ENCODE data around the gene TRAPPC5.

TRAPPC5 gene

GRCh38 chr19:7677669-7678311, 2.8 kb upstream of the TRAPPC5 start:
- no peak for DNase-seq

GRCh38 chr19:7678971-7679751, 1.5 kb upstream of the TRAPPC5 start:
- DNase-seq = no peak

- no peak for DNase-seq
These were observed 645 bp upstream of the TRAPPC5 start for GRCh38 chr19:7679771-7680605.

- DNase-seq = peak; percentile 32
These were observed 924 bp downstream of the TRAPPC5 start for GRCh38 chr19:7681340-7682174.

GRCh38 chr19:7682175-7682855, 1.7 kb downstream of the TRAPPC5 start:
- DNase-seq = no peak

- DNase-seq = no peak
These were observed 5.2 kb downstream of the TRAPPC5 start for GRCh38 chr19:7685546-7686445.

GRCh38 chr19:7687177-7687576, 6.5 kb downstream of the TRAPPC5 start:
- no peak for DNase-seq

- no peak for DNase-seq
These were observed 8.5 kb downstream of the TRAPPC5 start for GRCh38 chr19:7689165-7689564.

- DNase-seq = no peak
These were observed 10.2 kb downstream of the TRAPPC5 start for GRCh38 chr19:7690779-7691258.

- DNase-seq = no peak
These were observed 10.9 kb downstream of the TRAPPC5 start for GRCh38 chr19:7691497-7691896.

- no peak for DNase-seq
These were observed 11.9 kb downstream of the TRAPPC5 start for GRCh38 chr19:7692417-7693088.

- no peak for DNase-seq
These were observed 13.9 kb downstream of the TRAPPC5 start for GRCh38 chr19:7694499-7694898.

- DNase-seq = no peak
These were observed 17.2 kb downstream of the TRAPPC5 start for GRCh38 chr19:7697721-7698287.

- no peak for DNase-seq
These were observed 17.9 kb downstream of the TRAPPC5 start for GRCh38 chr19:7698583-7698982.

GRCh38 chr19:7699003-7699402, 18.4 kb downstream of the TRAPPC5 start:
- no peak for DNase-seq

- no peak for DNase-seq
These were observed 19.1 kb downstream of the TRAPPC5 start for GRCh38 chr19:7699417-7700401.

- DNase-seq = no peak
These were observed 20.5 kb downstream of the TRAPPC5 start for GRCh38 chr19:7701049-7701653.

All from NCI-H1436 (cell line).